Measurements from ENCODE around the gene FCHSD2.
"Not testable (repeated sequence)": the region's sequence is repeated elsewhere in the genome, so short reads cannot be mapped to it uniquely, and the experiment has no call there.

Gene FCHSD2

DNA sequence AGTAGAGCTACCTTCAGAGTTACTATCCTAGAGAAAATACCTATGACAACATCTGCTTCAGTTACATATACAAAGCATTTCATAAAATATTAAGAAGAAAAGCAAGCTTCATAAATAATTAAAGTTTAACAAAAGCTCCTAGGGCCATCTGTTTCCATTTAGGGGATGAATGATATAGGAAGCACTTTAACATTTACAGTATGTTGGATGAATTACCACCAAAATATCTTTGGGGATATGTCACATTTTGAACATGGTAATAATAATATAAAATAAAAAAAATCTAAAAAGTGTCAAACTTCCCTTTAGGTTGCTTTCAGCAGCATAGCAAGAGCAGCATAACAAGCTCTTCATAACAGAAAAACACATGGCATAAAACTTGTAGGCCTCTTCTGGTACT is 223.3 kb downstream of the FCHSD2 start:
- no peak for DNase-seq

- no peak for DNase-seq
Measured at GRCh38 chr11:72912253-72912652, 229.9 kb downstream of the FCHSD2 start.

GRCh38 chr11:72909558-72910388 is 232.3 kb downstream of the FCHSD2 start:
- not testable (repeated sequence) for DNase-seq

GRCh38 chr11:72908032-72908676 is 234.0 kb downstream of the FCHSD2 start:
- no peak for DNase-seq

DNA sequence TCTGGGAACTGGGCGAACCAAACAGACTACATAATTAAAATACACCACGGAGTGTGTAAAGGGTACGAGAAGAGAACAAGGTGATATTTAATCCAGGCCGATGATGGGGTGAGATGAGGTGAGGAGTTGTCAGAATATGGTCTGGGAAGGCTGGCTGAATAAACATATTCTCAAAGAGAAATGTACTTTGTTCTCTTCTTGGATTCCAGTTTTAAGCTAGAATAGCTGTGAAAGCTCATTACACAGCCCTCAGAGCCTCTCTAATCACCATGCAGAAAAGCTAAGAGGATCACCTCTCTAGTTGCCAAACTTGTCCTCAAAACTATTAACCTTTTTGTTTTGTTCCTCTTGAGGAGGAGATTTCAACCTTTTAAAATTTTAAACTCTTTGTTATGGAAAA is 238.1 kb downstream of the FCHSD2 start:
- DNase-seq: no peak

DNA sequence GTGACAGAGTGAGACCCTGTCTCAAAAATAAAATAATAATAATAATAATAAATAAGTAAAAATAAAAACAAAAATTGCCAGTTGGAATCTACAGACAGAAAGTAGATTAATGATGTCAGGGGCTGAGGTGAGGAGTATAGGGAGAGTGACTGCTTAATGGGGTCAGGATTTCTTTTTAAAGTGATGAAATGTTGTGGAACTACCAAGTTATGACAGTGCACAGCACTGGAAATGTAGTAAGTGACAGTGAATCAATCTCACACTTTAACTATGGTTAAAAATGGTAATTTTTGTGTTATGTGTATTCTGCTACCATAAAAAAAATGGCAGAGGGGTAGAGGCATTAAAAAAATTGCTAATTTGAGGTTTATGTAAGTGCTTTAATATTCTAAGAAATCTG is 240.7 kb downstream of the FCHSD2 start:
- DNase-seq: no peak

DNA sequence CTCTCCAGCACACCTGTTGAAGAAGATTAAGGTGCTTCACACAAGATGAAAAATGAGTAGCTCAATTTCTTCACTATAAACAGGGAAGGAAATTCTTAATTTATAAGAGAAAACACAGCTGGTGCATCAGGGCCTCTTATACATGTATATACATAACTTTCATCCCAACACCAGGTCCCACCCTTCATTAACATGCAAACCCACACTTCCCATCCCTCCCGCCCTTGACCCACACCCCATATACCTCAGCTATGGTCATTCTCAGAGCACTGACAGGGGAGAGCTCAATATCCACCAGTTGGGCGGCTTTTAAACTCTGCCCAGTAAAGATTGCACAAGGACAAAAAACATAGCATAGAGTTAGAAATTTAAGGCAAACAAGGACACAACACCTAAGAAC is 242.1 kb downstream of the FCHSD2 start:
- no peak for DNase-seq

DNA sequence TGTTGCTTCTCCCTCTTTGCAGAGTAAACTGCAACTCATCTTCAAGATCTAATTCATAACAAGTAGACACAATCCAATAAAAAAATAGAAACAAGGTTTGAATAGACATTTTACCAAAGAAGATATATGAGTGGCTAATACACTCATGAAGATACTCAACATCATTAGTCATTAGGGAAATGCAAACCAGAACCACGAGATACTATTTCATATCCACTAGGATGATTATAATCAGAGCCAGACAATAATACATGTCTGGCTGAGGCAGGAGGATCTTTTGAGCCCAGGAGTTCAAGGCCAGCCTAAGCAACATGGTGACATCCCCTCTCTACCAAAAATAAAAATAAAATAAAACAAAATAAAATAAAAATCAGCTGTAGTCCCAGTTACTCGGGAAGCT is 242.9 kb downstream of the FCHSD2 start:
- no peak for DNase-seq

DNA sequence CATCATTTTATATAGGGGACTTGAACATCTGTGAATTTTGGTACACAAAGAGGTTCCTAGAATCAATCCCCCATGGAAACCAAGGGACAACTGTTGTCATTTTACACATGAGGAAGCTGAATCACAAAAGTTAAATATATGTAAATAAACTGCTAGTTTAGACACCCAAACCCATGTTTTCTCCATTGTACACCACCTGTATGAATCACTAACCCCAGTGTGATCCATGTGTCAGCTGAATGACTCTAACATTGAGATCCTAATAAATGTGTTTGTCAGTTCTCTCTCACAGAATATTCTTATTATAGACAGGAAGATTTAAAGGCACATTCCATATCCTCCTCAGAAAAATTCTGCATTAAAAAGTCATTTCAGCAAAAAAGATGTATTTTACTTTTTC is 244.6 kb downstream of the FCHSD2 start:
- DNase-seq: no peak

DNA sequence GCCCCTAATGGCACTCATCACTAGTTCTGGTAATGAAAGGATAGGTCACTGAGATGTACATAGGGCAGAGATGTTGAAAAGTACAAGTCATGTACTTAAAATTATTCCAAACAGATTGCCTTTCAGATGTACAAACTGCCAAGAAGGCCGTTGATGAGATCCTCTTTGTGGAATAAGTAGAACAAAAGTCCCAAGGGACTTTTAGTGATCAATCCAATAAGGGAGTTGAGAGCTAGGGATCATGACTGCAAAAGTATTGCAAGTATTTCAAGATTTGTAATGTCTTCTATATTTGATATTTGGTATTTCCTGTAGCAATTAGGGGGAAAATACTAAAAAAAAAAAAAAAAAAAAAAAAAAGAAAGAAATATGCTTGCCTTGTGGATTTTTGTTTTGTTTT is 245.7 kb downstream of the FCHSD2 start:
- no peak for DNase-seq

DNA sequence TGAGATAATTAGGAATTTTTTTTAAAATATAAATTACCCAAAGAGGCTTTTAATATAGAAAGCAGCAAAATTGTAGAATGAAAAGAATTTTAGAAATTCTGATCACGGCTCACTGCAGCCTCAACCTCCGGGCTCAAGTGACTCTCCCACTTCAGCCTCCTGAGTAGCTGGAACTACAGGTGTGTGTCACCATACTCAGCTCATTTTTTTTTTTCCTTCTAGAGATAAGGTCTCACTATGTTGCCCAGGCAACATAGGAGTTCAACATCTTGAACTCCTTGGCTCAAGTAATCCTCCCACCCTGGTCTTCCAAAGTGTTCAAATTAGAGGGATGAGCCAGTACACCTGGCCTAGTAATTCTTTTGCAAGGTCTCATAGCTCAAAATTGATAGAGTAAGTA is 251.2 kb downstream of the FCHSD2 start:
- no peak for DNase-seq

DNA sequence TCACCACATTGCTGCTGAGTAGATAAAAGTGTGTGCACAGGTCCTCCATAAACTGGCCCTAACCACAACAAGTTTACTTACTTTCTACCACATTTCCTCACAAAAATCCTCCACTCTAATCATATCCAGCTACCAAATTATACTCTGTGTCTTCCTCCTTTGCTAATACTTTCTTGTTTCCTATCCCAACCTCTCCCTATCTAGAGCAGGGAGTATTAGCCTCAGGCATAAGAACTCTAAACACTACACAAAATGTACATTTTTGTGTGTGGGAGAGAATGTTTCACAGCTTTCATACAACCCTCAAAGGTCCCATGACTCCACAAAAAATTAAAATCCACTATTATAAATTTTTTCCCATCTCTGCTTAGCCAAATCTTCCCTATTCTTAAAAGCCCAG is 255.5 kb downstream of the FCHSD2 start:
- no peak for DNase-seq

- DNase-seq: no peak
Measured at GRCh38 chr11:72885749-72886609, 256.1 kb downstream of the FCHSD2 start.

- DNase-seq: no peak
Measured at GRCh38 chr11:72876147-72876546, 266.0 kb downstream of the FCHSD2 start.

- no peak for DNase-seq
Measured at GRCh38 chr11:72875736-72876135, 266.4 kb downstream of the FCHSD2 start.

DNA sequence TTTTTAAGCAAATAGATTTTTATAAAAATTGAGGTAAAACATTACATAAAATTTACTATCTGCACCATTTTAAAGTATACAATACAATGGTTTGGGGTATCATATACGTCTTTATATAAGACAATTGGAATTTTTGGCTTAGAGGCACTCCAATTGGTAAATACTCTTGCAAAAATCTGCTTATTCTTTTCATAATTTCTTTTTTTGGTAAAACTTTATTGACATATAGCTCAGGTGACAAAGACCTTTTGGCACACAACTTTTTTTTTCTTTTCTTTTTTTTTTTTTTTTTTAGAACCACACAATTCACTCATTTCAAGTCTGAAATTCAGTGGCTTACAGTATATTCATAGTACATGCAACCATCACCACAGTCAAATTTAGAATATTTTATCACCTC is 270.1 kb downstream of the FCHSD2 start:
- no peak for DNase-seq

DNA sequence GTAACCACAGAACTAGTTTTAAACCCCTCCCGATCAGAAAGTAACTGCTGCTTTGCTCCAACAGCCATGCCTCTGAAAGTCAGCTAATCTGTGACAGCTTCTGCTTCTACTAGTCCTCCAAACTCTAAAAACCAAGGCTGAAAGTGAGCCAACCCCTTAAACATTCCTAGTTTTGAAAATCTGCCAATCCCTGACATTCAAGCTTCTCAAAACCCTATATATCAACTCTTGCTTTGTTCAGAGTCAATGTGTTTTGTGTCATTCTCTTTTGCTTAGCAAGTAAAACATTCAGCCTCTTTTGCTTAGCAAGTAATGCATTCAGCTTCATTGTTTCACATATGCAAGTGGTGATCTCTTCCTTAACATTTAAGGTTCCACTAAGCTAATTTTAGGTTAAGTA is 271.0 kb downstream of the FCHSD2 start:
- DNase-seq: no peak

DNA sequence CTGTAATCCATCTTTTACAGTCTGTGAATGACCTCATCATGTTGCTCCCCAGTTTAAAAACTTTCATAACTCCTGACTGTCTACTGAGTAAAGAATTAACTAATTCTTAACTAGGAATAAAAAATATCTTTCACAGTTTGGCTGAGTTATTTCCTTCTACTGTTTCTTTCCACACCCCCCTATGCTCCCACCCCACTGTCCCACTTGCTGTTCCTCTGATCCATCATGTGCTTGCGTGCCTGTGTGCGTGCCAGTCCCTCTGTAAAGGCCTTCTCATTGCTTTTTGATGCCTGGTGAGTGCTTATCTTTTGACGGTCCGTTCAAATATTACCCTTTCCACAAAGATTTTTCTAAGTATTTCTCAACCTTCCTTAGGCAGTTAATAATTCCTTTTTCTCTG is 272.3 kb downstream of the FCHSD2 start:
- DNase-seq: no peak

DNA sequence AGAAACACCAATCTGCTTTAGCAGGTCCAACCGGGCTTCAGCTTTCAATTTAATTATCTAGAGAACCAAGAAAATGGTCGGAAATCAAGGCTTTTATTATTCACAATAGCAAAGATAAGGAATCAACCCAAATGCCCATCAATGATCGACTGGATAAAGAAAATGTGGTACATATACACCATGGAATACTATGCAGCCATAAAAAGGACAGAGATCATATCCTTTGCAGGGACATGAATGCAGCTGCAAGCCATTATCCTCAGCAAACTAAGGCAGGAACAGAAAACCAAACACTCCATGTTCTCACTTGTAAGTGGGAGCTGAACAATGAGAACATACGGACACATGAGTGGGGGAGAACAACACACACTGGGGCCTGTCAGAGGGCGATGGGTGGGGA is 274.1 kb downstream of the FCHSD2 start:
- DNase-seq: no peak

- DNase-seq: no peak
Measured at GRCh38 chr11:72864702-72865655, 277.1 kb downstream of the FCHSD2 start.

DNA sequence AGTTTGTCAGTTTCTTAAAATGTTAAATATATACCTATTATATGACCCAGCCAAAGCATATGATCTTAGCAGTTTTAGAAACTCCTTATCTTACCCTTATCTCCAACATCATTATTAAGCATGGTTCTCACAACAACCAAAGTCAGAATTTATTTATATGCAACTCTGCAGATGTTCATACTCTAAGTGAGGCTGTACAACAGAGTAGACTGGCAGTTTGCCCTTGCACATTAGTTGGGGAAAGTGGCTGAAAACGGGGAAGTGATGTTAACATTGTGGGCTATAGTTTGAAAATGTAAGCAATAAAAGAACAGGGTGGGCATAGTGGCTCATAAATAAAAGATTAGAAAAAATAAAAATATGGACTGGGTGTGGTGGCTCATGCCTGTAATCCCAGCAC is 278.2 kb downstream of the FCHSD2 start:
- no peak for DNase-seq

- DNase-seq: no peak
Measured at GRCh38 chr11:72863091-72863490, 279.0 kb downstream of the FCHSD2 start.

GRCh38 chr11:72860592-72860991 is 281.5 kb downstream of the FCHSD2 start:
- DNase-seq: no peak

Data from stimulated activated CD4-positive, alpha-beta T cell treated with anti-CD3 and anti-CD28 coated beads, Interleukin-4, amount 100 ng/mL, for 4 hours (primary cell).